H1 (cell line): Measurements from ENCODE around the gene BARX1.

Source experiments
- CEBPB ChIP-seq: IDR thresholded peaks from 2 replicates; pipeline ENCODE4 v1.6.1; 2012; ENCODE audit warnings: low read depth, low read length
- CTCF ChIP-seq, 3 experiments: IDR thresholded peaks; 1 replicate in 2 of 3; 2 replicates in 1 of 3; pipeline versions ENCODE4 v1.5.1 to v1.6.1; 2011; ENCODE audit warnings: low read length in 3 of 3, mild to moderate bottlenecking in 3 of 3, inconsistent platforms in 2 of 3, low read depth in 1 of 3, moderate library complexity in 1 of 3; ENCODE audit not compliant: insufficient read depth in 1 of 3; ENCODE audit errors: control extremely low read depth in 1 of 3
- EP300 ChIP-seq, 2 experiments: IDR thresholded peaks; 1 replicate in 1 of 2; 2 replicates in 1 of 2; pipeline ENCODE4 v1.6.1; 2011 to 2012; ENCODE audit warnings: low read depth in 2 of 2, low read length in 2 of 2, mild to moderate bottlenecking in 2 of 2, borderline replicate concordance in 1 of 2, inconsistent platforms in 1 of 2, moderate library complexity in 1 of 2
- EZH2 ChIP-seq: fragments of 200-600 bp; sonication (generic); IDR thresholded peaks from 2 replicates; pipeline ENCODE4 v1.7.1; 2012; ENCODE audit warnings: low read depth, mild to moderate bottlenecking, moderate library complexity, low read length, inconsistent platforms; ENCODE audit not compliant: severe bottlenecking
- JUND ChIP-seq: IDR thresholded peaks from 2 replicates; pipeline ENCODE4 v1.6.1; 2011; ENCODE audit warnings: mild to moderate bottlenecking, improper control_type of control experiment, low read length
- KDM5A ChIP-seq: fragments of 200-600 bp; IDR thresholded peaks from 2 replicates; pipeline ENCODE4 v1.7.1; 2012; ENCODE audit warnings: mild to moderate bottlenecking, low read length, inconsistent platforms, mixed read lengths
- POLR2A ChIP-seq, 2 experiments: IDR thresholded peaks; 1 replicate in 1 of 2; 2 replicates in 1 of 2; pipeline ENCODE4 v1.6.1; 2011; ENCODE audit warnings: low read depth in 2 of 2, low read length in 2 of 2, mild to moderate bottlenecking in 2 of 2; ENCODE audit errors: control extremely low read depth in 1 of 2
- POLR2AphosphoS5 ChIP-seq: IDR thresholded peaks from 2 replicates; pipeline ENCODE4 v1.6.1; 2011; ENCODE audit warnings: low read depth, low read length
- RAD21 ChIP-seq, 2 experiments: IDR thresholded peaks in 1 of 2; conservative IDR thresholded peaks in 1 of 2; 2 replicates each; pipeline ENCODE4 v1.6.1; 2011; ENCODE audit warnings: low read depth in 2 of 2, low read length in 2 of 2, improper control_type of control experiment in 1 of 2, inconsistent platforms in 1 of 2, mild to moderate bottlenecking in 1 of 2, moderate library complexity in 1 of 2
- RNF2 ChIP-seq: fragments of 200-900, 300-1000 bp; sonication (generic); IDR thresholded peaks from 2 replicates; pipeline ENCODE4 v1.7.1; 2016; ENCODE audit warnings: borderline replicate concordance, low read depth, mild to moderate bottlenecking, antibody characterized with exemption, low read length; ENCODE audit not compliant: poor library complexity, severe bottlenecking; ENCODE audit errors: missing control alignments
- SP1 ChIP-seq: IDR thresholded peaks from 2 replicates; pipeline ENCODE4 v1.6.1; 2011; ENCODE audit warnings: low read depth, low read length
- SRF ChIP-seq: IDR thresholded peaks from 2 replicates; pipeline ENCODE4 v1.6.1; 2011; ENCODE audit warnings: mild to moderate bottlenecking, low read depth, low read length, moderate library complexity
- TEAD4 ChIP-seq: IDR thresholded peaks from 2 replicates; pipeline ENCODE4 v1.6.1; 2012; ENCODE audit warnings: low read depth, low read length, inconsistent platforms, mixed read lengths
- TF ChIP-seq, protein P1 (sequence below): IDR thresholded peaks from 2 replicates; pipeline ENCODE4 v1.6.1; 2012; ENCODE audit warnings: low read length, inconsistent platforms

GRCh38 chr9:93937193-93937592 lies 18.0 kb downstream of the BARX1 start:
- TF ChIP-seq POLR2AphosphoS5 (no peak), SP1 (no peak), POLR2A (IDR thresholded peaks at IDR 0.05; ENCODE audit: control extremely low read depth in 1 of 2, low read depth in 2 of 2, low read length in 2 of 2) (no peak), SRF (no peak), EZH2 (no peak), RNF2 (no peak), TEAD4 (no peak), RAD21 (IDR thresholded peaks at IDR 0.05 in 1 of 2, conservative IDR thresholded peaks at IDR 0.05 in 1 of 2; ENCODE audit: low read depth in 2 of 2, low read length in 2 of 2) (no peak), JUND (no peak), CTCF (IDR thresholded peaks at IDR 0.05; ENCODE audit: control extremely low read depth in 1 of 3, insufficient read depth in 1 of 3, low read depth in 1 of 3, low read length in 3 of 3) (no peak), KDM5A (no peak), EP300 (IDR thresholded peaks at IDR 0.05; ENCODE audit: borderline replicate concordance in 1 of 2, low read depth in 2 of 2, low read length in 2 of 2) (no peak), CEBPB (no peak)
- TF ChIP-seq, protein P1, sequence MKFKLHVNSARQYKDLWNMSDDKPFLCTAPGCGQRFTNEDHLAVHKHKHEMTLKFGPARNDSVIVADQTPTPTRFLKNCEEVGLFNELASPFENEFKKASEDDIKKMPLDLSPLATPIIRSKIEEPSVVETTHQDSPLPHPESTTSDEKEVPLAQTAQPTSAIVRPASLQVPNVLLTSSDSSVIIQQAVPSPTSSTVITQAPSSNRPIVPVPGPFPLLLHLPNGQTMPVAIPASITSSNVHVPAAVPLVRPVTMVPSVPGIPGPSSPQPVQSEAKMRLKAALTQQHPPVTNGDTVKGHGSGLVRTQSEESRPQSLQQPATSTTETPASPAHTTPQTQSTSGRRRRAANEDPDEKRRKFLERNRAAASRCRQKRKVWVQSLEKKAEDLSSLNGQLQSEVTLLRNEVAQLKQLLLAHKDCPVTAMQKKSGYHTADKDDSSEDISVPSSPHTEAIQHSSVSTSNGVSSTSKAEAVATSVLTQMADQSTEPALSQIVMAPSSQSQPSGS, result no peak
